Liver (tissue), 9 donors: Measurements from ENCODE around the gene TUBGCP2. TPM values are rescaled to one million over a fixed set of nuclear protein-coding genes. Genes with fewer than 3 reads are reported as not detected.

Source experiments
- DNase-seq: peaks from one replicate; pipeline ENCODE4 v3.0.0-alpha.2; 2017; ENCODE audit warnings: low spot score
- H3K27ac ChIP-seq, 2 donors: one replicate each; pipeline ENCODE4 v1.7.0; 2013; ENCODE audit warnings: inconsistent platforms in 2 of 2, low read length in 2 of 2, control low read depth in 1 of 2, low read depth in 1 of 2, mild to moderate bottlenecking in 1 of 2
- H3K27me3 ChIP-seq, 4 donors: one replicate each; pipeline versions ENCODE4 v1.6.1 to v1.7.0; 2013; ENCODE audit warnings: low read length in 3 of 4, inconsistent platforms in 1 of 4, mild to moderate bottlenecking in 1 of 4, moderate library complexity in 1 of 4; ENCODE audit not compliant: control insufficient read depth in 4 of 4, insufficient read depth in 4 of 4
- H3K36me3 ChIP-seq, 4 donors: one replicate each; pipeline versions ENCODE4 v1.6.1 to v1.7.0; 2013; ENCODE audit warnings: low read length in 3 of 4, mild to moderate bottlenecking in 3 of 4, low read depth in 1 of 4, moderate library complexity in 1 of 4; ENCODE audit not compliant: control insufficient read depth in 4 of 4, insufficient read depth in 3 of 4
- H3K4me1 ChIP-seq, 4 donors: one replicate each; pipeline versions ENCODE4 v1.6.1 to v1.7.0; 2013; ENCODE audit warnings: low read length in 3 of 4, mild to moderate bottlenecking in 3 of 4, moderate library complexity in 1 of 4; ENCODE audit not compliant: control insufficient read depth in 4 of 4, insufficient read depth in 4 of 4
- H3K4me3 ChIP-seq, 3 donors: one replicate each; pipeline versions ENCODE4 v1.6.1 to v1.7.0; 2013; ENCODE audit warnings: low read length in 3 of 3, control low read depth in 1 of 3, low read depth in 1 of 3, mild to moderate bottlenecking in 1 of 3
- H3K9ac ChIP-seq, 2 donors: one replicate each; pipeline ENCODE4 v1.7.0; 2013; ENCODE audit warnings: low read length in 2 of 2, mild to moderate bottlenecking in 2 of 2, moderate library complexity in 2 of 2, control low read depth in 1 of 2, low read depth in 1 of 2
- H3K9me3 ChIP-seq, 4 donors: one replicate each; pipeline versions ENCODE4 v1.6.1 to v1.7.0; 2013; ENCODE audit warnings: low read length in 3 of 4; ENCODE audit not compliant: control insufficient read depth in 4 of 4
- CTCF ChIP-seq: fragments of 150-350 bp; IDR thresholded peaks from 2 replicates; pipeline ENCODE4 v1.5.1; 2017; ENCODE audit warnings: improper control_type of control experiment, low read depth, low read length; ENCODE audit not compliant: missing input control
- EGR1 ChIP-seq, 2 donors: IDR thresholded peaks; 2 replicates each; pipeline ENCODE4 v1.6.1; 2016 to 2018; ENCODE audit warnings: antibody characterized with exemption in 2 of 2, low read depth in 2 of 2
- FOXA2 ChIP-seq: IDR thresholded peaks from 2 replicates; pipeline ENCODE4 v1.6.1; 2016; ENCODE audit warnings: antibody characterized with exemption
- GABPA ChIP-seq, 2 donors: IDR thresholded peaks in 1 of 2; conservative IDR thresholded peaks in 1 of 2; 2 replicates each; pipeline ENCODE4 v1.6.1; 2016; ENCODE audit warnings: antibody characterized with exemption in 2 of 2, mild to moderate bottlenecking in 1 of 2, moderate library complexity in 1 of 2
- HNF4A ChIP-seq, 2 donors: conservative IDR thresholded peaks; 2 replicates each; pipeline ENCODE4 v1.6.1; 2016; ENCODE audit warnings: antibody characterized with exemption in 2 of 2, mild to moderate bottlenecking in 2 of 2
- RAD21 ChIP-seq, 2 donors: IDR thresholded peaks; 2 replicates each; pipeline ENCODE4 v1.6.1; 2016; ENCODE audit warnings: antibody characterized with exemption in 2 of 2, mild to moderate bottlenecking in 2 of 2
- REST ChIP-seq: IDR thresholded peaks from 2 replicates; pipeline ENCODE4 v1.6.1; 2016; ENCODE audit warnings: antibody characterized with exemption, mild to moderate bottlenecking
- TAF1 ChIP-seq: conservative IDR thresholded peaks from 2 replicates; pipeline ENCODE4 v1.6.1; 2016; ENCODE audit warnings: antibody characterized with exemption, mild to moderate bottlenecking
- WGBS: extraction: QIAGEN DNeasy Blood & Tissue Kit; methylation state at CpG from one replicate; pipeline ENCODE4 v1.1.7; 2013; 5-methylcytosine and 5-hydroxymethylcytosine counted together
- polyA plus RNA-seq, 2 donors: library from polyadenylated mRNA; stranded (reverse) in 1 of 2; unstranded in 1 of 2; fragments of 200-250 nt in 1 of 2; fragments of >200 nt in 1 of 2; fragmentation: Nextera tagmentation in 1 of 2; extraction: Ambion mirVana in 1 of 2; gene quantifications; one replicate each; pipeline versions ENCODE4 v1.2.1 to v1.2.3, GENCODE V29; 2013 to 2015
- total RNA-seq, 2 donors: library from RNA; depleted of rRNA; stranded (reverse); fragments of >200 nt; gene quantifications; one replicate each; pipeline ENCODE4 v1.2.3, GENCODE V29; 2014
- donor health status: healthy.
- donor health status: healthy.
- donor health status: healthy.
- donor health status: healthy.
- donor health status: healthy.

The TUBGCP2 gene
- total and polyA plus RNA-seq, 4 donors: 18.8 to 32.4 (median 27.6) TPM

GRCh38 chr10:133318494-133319127 is 9.9 kb upstream of the TUBGCP2 start:
- no peak for TF ChIP-seq GABPA (IDR thresholded peaks at IDR 0.05 in 1 of 2, conservative IDR thresholded peaks at IDR 0.05 in 1 of 2)
- TF ChIP-seq CTCF: peak; percentile 45
- TF ChIP-seq RAD21 (IDR thresholded peaks at IDR 0.05): peak; percentile 45 to 72
- peak; percentile 66 for DNase-seq
- peak overlapping the region in 1 of 3 donors; percentile 41 for H3K4me3 ChIP-seq
- H3K27ac ChIP-seq: no peak overlapping the region
- peaks cover 0 to 7% (median 5%) of the 10 kb centered on the region in 4 donors for H3K4me1 ChIP-seq
- 9% methylated on average over 51 of the region's 51 CpGs for WGBS
- no peaks in the 10 kb centered on the region for H3K9me3 ChIP-seq
- no peaks in the 10 kb centered on the region for H3K36me3 ChIP-seq
- H3K9ac ChIP-seq: no peak overlapping the region
- H3K27me3 ChIP-seq: no peaks in the 10 kb centered on the region

GRCh38 chr10:133316732-133317131 is 8.1 kb upstream of the TUBGCP2 start:
- Histone ChIP-seq H3K9ac (no peak overlapping the region), H3K4me3 (no peak overlapping the region), H3K27me3 (no peaks in the 10 kb centered on the region), H3K36me3 (peaks cover 0 to 12% (median 9%) of the 10 kb centered on the region in 4 donors), H3K4me1 (peaks cover 0 to 7% (median 5%) of the 10 kb centered on the region in 4 donors), H3K9me3 (no peaks in the 10 kb centered on the region), H3K27ac (no peak overlapping the region)
- no peak for DNase-seq
- no peak for TF ChIP-seq TAF1
- no peak for TF ChIP-seq REST
- TF ChIP-seq GABPA (IDR thresholded peaks at IDR 0.05 in 1 of 2, conservative IDR thresholded peaks at IDR 0.05 in 1 of 2): no peak
- TF ChIP-seq FOXA2: no peak
- no peak for TF ChIP-seq EGR1 (IDR thresholded peaks at IDR 0.05; ENCODE audit: low read depth in 2 of 2)
- WGBS: 89% methylated on average over 7 of the region's 7 CpGs

- no peaks in the 10 kb centered on the region for H3K27me3 ChIP-seq
- H3K4me1 ChIP-seq: peaks cover 0 to 7% (median 5%) of the 10 kb centered on the region in 4 donors
- no peaks in the 10 kb centered on the region for H3K9me3 ChIP-seq
- no peak overlapping the region for H3K27ac ChIP-seq
- no peak overlapping the region for H3K9ac ChIP-seq
- no peak for TF ChIP-seq TAF1
- TF ChIP-seq RAD21 (IDR thresholded peaks at IDR 0.05): no peak
- TF ChIP-seq HNF4A (conservative IDR thresholded peaks at IDR 0.05): no peak
- peaks cover 0 to 16% (median 10%) of the 10 kb centered on the region in 4 donors for H3K36me3 ChIP-seq
- no peak overlapping the region for H3K4me3 ChIP-seq
- WGBS: 91% methylated on average over 9 of the region's 9 CpGs
- no peak for DNase-seq
Measured at GRCh38 chr10:133316266-133316665, 7.6 kb upstream of the TUBGCP2 start.
